CD14-positive monocyte (primary cell): Measurements from ENCODE around the gene ZNF584. TPM values are rescaled to one million over a fixed set of nuclear protein-coding genes. Genes with fewer than 3 reads are reported as not detected.
A peak's percentile ranks its signal among the peaks of the same experiment; 100 is the strongest.

Experiments used
- DNase-seq, 3 donors: peaks; one replicate each; pipeline ENCODE4 v3.0.0-alpha.2; 2011 to 2022
- H2AFZ ChIP-seq: 2 replicates; pipeline ENCODE4 v1.6.0; 2012; ENCODE audit warnings: mild to moderate bottlenecking, low read depth, low read length, inconsistent platforms; ENCODE audit not compliant: insufficient read depth, poor library complexity, severe bottlenecking
- H3K27ac ChIP-seq, 2 donors: 1 replicate in 1 of 2; 2 replicates in 1 of 2; pipeline ENCODE4 v1.5.1; 2012 to 2013; ENCODE audit warnings: low read length in 2 of 2, control low read depth in 1 of 2, inconsistent platforms in 1 of 2, low read depth in 1 of 2, mild to moderate bottlenecking in 1 of 2
- H3K27me3 ChIP-seq, 2 donors: one replicate each; pipeline versions ENCODE4 v1.6.0 to v1.6.1; 2011 to 2013; ENCODE audit warnings: low read length in 2 of 2; ENCODE audit not compliant: control insufficient read depth in 2 of 2, insufficient read depth in 2 of 2
- H3K36me3 ChIP-seq, 2 donors: replicated peaks in 1 of 2; 1 replicate in 1 of 2; 2 replicates in 1 of 2; pipeline versions ENCODE4 v1.5.1 to v1.6.1; 2012 to 2013; ENCODE audit warnings: low read length in 2 of 2, control low read depth in 1 of 2, inconsistent platforms in 1 of 2, mild to moderate bottlenecking in 1 of 2; ENCODE audit not compliant: insufficient read depth in 2 of 2, control insufficient read depth in 1 of 2
- H3K4me1 ChIP-seq, 2 donors: 1 replicate in 1 of 2; 2 replicates in 1 of 2; pipeline versions ENCODE4 v1.5.1 to v1.6.1; 2012 to 2013; ENCODE audit warnings: low read length in 2 of 2, control low read depth in 1 of 2, inconsistent platforms in 1 of 2, mild to moderate bottlenecking in 1 of 2, moderate library complexity in 1 of 2; ENCODE audit not compliant: insufficient read depth in 2 of 2, control insufficient read depth in 1 of 2
- H3K4me2 ChIP-seq: replicated peaks from 2 replicates; pipeline ENCODE3; 2012; ENCODE audit warnings: low read length, moderate library complexity, mild to moderate bottlenecking; ENCODE audit not compliant: poor library complexity, severe bottlenecking; ENCODE audit errors: extremely low read depth
- H3K4me3 ChIP-seq, 3 experiments: fragments of 200-600 bp in 1 of 3; sonication (generic) in 1 of 3; replicated peaks in 1 of 3; 1 replicate in 2 of 3; 2 replicates in 1 of 3; pipeline ENCODE4 v1.5.1; 2011 to 2013; ENCODE audit warnings: low read length in 3 of 3, mild to moderate bottlenecking in 3 of 3, control low read depth in 2 of 3, low read depth in 2 of 3, inconsistent platforms in 1 of 3, moderate library complexity in 1 of 3
- H3K79me2 ChIP-seq: 2 replicates; pipeline ENCODE4 v1.6.0; 2012; ENCODE audit warnings: mild to moderate bottlenecking, control low read depth, inconsistent platforms, low read length, moderate library complexity; ENCODE audit not compliant: insufficient read depth
- H3K9ac ChIP-seq: 2 replicates; pipeline ENCODE4 v1.6.0; 2017; ENCODE audit warnings: low read length, mild to moderate bottlenecking; ENCODE audit not compliant: insufficient read depth, poor library complexity, severe bottlenecking
- H3K9me3 ChIP-seq, 2 donors: replicated peaks in 1 of 2; 1 replicate in 1 of 2; 2 replicates in 1 of 2; pipeline versions ENCODE4 v1.5.1 to v1.6.1; 2012 to 2013; ENCODE audit warnings: low read length in 2 of 2, control low read depth in 1 of 2; ENCODE audit not compliant: control insufficient read depth in 1 of 2, insufficient read depth in 1 of 2
- H4K20me1 ChIP-seq: 2 replicates; pipeline ENCODE4 v1.6.0; 2012; ENCODE audit warnings: mild to moderate bottlenecking, low read length, control low read depth, moderate library complexity; ENCODE audit not compliant: insufficient read depth
- H3K27ac Mint-ChIP-seq, 7 donors: one replicate each; pipeline ENCODE4 v1.8.0; 2020; ENCODE audit warnings: mild to moderate bottlenecking in 7 of 7, mixed read lengths in 7 of 7, moderate library complexity in 6 of 7, inconsistent platforms in 2 of 7
- H3K27me3 Mint-ChIP-seq, 3 donors: one replicate each; pipeline ENCODE4 v1.8.0; 2021 to 2022; ENCODE audit warnings: low read depth in 3 of 3, mild to moderate bottlenecking in 3 of 3, mixed read lengths in 3 of 3, moderate library complexity in 3 of 3, inconsistent platforms in 1 of 3
- H3K36me3 Mint-ChIP-seq, 2 donors: one replicate each; pipeline ENCODE4 v1.8.0; 2020; ENCODE audit warnings: mixed read lengths in 2 of 2, inconsistent platforms in 1 of 2, mild to moderate bottlenecking in 1 of 2
- H3K4me1 Mint-ChIP-seq: one replicate; pipeline ENCODE4 v1.8.0; 2020; ENCODE audit warnings: mild to moderate bottlenecking, mixed read lengths
- H3K4me3 Mint-ChIP-seq, 2 donors: one replicate each; pipeline ENCODE4 v1.8.0; 2020; ENCODE audit warnings: mild to moderate bottlenecking in 2 of 2, mixed read lengths in 2 of 2, moderate library complexity in 1 of 2
- H3K9me3 Mint-ChIP-seq, 7 donors: one replicate each; pipeline ENCODE4 v1.8.0; 2020 to 2022; ENCODE audit warnings: mixed read lengths in 7 of 7, mild to moderate bottlenecking in 6 of 7, moderate library complexity in 6 of 7, inconsistent platforms in 2 of 7
- WGBS: methylation state at CpG from one replicate; pipeline ENCODE4 v1.1.5; 2013; ENCODE audit warnings: missing lambda C conversion rate; ENCODE audit not compliant: insufficient coverage; 5-methylcytosine and 5-hydroxymethylcytosine counted together
- intact Hi-C, 2 donors: fragments of 100-400 bp; cut with micrococcal nuclease; formaldehyde crosslinking; loops; one replicate each; pipeline versions ENCODE4 v1.15.0 to v1.15.1; 2023
- polyA minus RNA-seq: library from RNA; depleted of rRNA, polyadenylated mRNA; stranded (reverse); fragments of >200 nt; gene quantifications from 2 replicates; pipeline ENCODE4 v1.2.3, GENCODE V29; 2012
- polyA plus RNA-seq, 3 donors: library from polyadenylated mRNA; depleted of rRNA in 1 of 3; unstranded in 2 of 3; stranded (reverse) in 1 of 3; fragments of 300-500 nt in 2 of 3; fragments of >200 nt in 1 of 3; fragmentation: Illumina TruSeq in 2 of 3; gene quantifications; 1 replicate in 2 of 3; 2 replicates in 1 of 3; pipeline ENCODE4 v1.2.3, GENCODE V29; 2012 to 2021
- total RNA-seq, 12 experiments: library from RNA in 1 of 12; stranded (reverse) in 1 of 12; fragments of 120-200 nt in 1 of 12; gene quantifications; one replicate each; pipeline ENCODE4 v1.2.4 and lab custom pipeline; 2013 to 2026; ENCODE audit warnings: mixed read lengths in 6 of 12, inconsistent platforms in 1 of 12
- TF ChIP-seq, protein P1 (sequence below): fragments of 200-600 bp; IDR thresholded peaks from one replicate; pipeline ENCODE4 v1.8.0; 2022; ENCODE audit warnings: antibody characterized with exemption, mild to moderate bottlenecking

ZNF584 gene
- 3.9 TPM for total RNA-seq (2013)
- polyA plus RNA-seq (1 to 10 TPM; 1.2 to 3.1 (median 1.7) TPM), polyA minus RNA-seq (2.5 and 4.4 TPM in 2 replicates), total RNA-seq (lab: John Stamatoyannopoulos, UW) (0.42 to 8.0 (median 1.2) reads per million in 11 experiments)

DNA sequence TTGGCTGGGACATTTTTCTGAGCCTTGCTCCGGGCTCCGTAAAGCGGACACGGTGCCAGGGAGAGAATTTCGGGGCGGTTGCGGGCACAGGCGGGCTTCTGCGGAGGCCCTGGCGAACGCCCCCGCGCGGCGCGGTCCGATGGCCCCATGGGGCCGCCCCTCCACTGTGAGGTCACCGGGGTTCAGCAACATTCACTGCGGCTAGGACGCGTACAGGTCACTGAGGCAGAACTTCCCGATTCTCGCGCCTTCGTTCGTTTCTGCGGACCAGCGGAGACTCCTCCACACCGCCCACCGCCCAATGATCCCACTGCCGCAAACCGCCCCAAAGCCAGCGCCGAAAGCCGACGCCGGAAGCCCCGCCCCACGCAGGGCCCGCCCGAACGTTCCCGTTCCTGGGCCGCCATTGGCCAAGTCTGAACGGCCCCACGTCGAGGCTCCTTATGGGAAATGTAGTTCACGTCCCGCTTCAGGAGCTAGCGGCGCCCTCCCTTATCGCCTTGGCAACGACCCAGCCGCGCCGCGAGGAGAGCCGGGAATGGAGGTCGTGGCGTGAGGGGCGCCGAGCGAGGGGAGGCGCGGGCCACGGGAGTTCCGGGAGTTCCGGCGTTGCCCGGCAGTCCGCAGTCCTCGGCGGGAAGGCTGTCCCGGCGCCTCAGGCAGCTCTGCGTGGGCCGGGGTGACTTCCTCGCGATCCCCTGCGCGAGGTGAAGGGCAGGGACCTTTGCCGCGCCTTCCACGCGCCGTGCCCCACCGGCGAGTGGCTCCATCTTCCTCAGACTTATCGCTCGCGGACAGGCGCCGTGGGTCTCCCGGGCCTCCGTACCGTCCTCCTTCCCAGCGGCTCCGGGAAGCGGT is at the start of gene ZNF584:
Gene ZNF584, plus strand, starts transcription at position 498 of the 858 bp plus-strand sequence. CDS start 499 bp downstream, outside the sequence.
- TF ChIP-seq, protein P1, sequence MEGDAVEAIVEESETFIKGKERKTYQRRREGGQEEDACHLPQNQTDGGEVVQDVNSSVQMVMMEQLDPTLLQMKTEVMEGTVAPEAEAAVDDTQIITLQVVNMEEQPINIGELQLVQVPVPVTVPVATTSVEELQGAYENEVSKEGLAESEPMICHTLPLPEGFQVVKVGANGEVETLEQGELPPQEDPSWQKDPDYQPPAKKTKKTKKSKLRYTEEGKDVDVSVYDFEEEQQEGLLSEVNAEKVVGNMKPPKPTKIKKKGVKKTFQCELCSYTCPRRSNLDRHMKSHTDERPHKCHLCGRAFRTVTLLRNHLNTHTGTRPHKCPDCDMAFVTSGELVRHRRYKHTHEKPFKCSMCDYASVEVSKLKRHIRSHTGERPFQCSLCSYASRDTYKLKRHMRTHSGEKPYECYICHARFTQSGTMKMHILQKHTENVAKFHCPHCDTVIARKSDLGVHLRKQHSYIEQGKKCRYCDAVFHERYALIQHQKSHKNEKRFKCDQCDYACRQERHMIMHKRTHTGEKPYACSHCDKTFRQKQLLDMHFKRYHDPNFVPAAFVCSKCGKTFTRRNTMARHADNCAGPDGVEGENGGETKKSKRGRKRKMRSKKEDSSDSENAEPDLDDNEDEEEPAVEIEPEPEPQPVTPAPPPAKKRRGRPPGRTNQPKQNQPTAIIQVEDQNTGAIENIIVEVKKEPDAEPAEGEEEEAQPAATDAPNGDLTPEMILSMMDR = peak; percentile 14
- Histone ChIP-seq H3K79me2 (peaks cover 3% of the 10 kb centered on the region), H3K36me3 (no peaks in the 10 kb centered on the region), H4K20me1 (no peaks in the 10 kb centered on the region), H2AFZ (peak within 1 kb of the TSS; percentile 99), H3K4me2 (peak within 1 kb of the TSS; percentile 97), H3K9ac (peak within 1 kb of the TSS; percentile 75), H3K9me3 (no peaks in the 10 kb centered on the region), H3K27me3 (no peaks in the 10 kb centered on the region), H3K4me3 (peak within 1 kb of the TSS; percentile 61 to 96 (median 72)), H3K4me1 (peaks cover 16 to 22% of the 10 kb centered on the region in 2 donors), H3K27ac (peak within 1 kb of the TSS; percentile 85 to 88)
- Mint-ChIP-seq H3K9me3 (peaks cover 0 to 10% (median 2%) of the 10 kb centered on the region in 7 donors), H3K27me3 (peaks cover 0 to 5% (median 5%) of the 10 kb centered on the region in 3 donors), H3K4me1 (peaks cover 26% of the 10 kb centered on the region), H3K27ac (peak within 1 kb of the TSS; percentile 89 to 98 (median 94)), H3K4me3 (peak within 1 kb of the TSS; percentile 84 to 92), H3K36me3 (peaks cover 0 to 2% of the 10 kb centered on the region in 2 donors)
- intact Hi-C loops = loop anchor here in 1 of 2 donors (5.0 kb wide), 1 partner anchor 81 kb away; the partner anchor contains the start of gene ZSCAN22
- WGBS = under 1% methylated on average over 100 of the region's 100 CpGs
- peak; percentile 90 to 93 (median 92) for DNase-seq

DNA sequence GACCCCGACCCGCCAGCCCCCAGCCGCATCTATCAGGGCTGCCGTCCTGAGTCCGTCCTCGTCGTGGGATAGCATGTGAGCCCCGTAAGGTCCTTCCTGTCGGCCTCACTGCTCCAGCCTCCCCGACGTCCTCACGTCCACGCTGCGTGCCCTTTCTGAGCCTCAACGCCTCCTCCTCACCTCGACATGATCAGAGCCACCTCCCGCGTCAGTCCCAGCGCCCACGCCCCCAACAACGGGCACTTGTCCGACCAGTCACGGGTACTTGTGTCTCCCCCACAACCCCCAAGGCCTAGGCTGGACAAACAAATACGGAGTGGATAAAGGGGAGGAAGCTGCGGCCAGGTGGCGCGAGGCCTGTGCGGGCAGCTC is 46.6 kb upstream of the ZNF584 start:
- Histone ChIP-seq H3K9ac (peak overlapping the region; percentile 74), H3K4me1 (peaks cover 28 to 40% of the 10 kb centered on the region in 2 donors), H3K79me2 (no peaks in the 10 kb centered on the region), H3K27me3 (peaks cover 0 to 9% of the 10 kb centered on the region in 2 donors), H3K9me3 (no peaks in the 10 kb centered on the region), H3K36me3 (no peaks in the 10 kb centered on the region), H3K27ac (peak overlapping the region; percentile 72 to 85), H2AFZ (peak overlapping the region; percentile 93), H3K4me2 (peak overlapping the region; percentile 85), H3K4me3 (peak overlapping the region; percentile 46 to 82 (median 64)), H4K20me1 (no peaks in the 10 kb centered on the region)
- peak overlapping the region; percentile 88 to 95 (median 95) for H3K27ac Mint-ChIP-seq
- TF ChIP-seq, protein P1 = no peak
- H3K4me3 Mint-ChIP-seq = peak overlapping the region; percentile 95 to 100
- peaks cover 0 to 7% (median 0%) of the 10 kb centered on the region in 7 donors for H3K9me3 Mint-ChIP-seq
- peak; percentile 25 to 37 (median 26) for DNase-seq
- intact Hi-C loops = no loop called here
- 6% methylated on average over 20 of the region's 28 CpGs for WGBS
- H3K36me3 Mint-ChIP-seq = no peaks in the 10 kb centered on the region
- H3K4me1 Mint-ChIP-seq = peaks cover 27% of the 10 kb centered on the region
- peaks cover 7 to 22% (median 12%) of the 10 kb centered on the region in 3 donors for H3K27me3 Mint-ChIP-seq
